Breast epithelium (tissue), 4 donors: ENCODE results near the gene ELMO1. TPM values are rescaled to one million over a fixed set of nuclear protein-coding genes. Genes with fewer than 3 reads are reported as not detected.

Source experiments
- DNase-seq, 2 donors: peaks; one replicate each; pipeline ENCODE4 v3.0.0-alpha.2; 2019; ENCODE audit warnings: low spot score in 2 of 2
- H3K27ac ChIP-seq, 2 donors: fragments of 200-600 bp; sonication (generic) in 1 of 2; one replicate each; pipeline ENCODE4 v1.5.1; 2016 to 2019; ENCODE audit warnings: mild to moderate bottlenecking in 1 of 2
- H3K27me3 ChIP-seq, 2 donors: fragments of 200-600 bp; sonication (generic) in 1 of 2; one replicate each; pipeline versions ENCODE4 v1.5.1 to v1.6.0; 2017 to 2019; ENCODE audit warnings: control low read depth in 1 of 2, mild to moderate bottlenecking in 1 of 2
- H3K36me3 ChIP-seq: fragments of 200-600 bp; one replicate; pipeline ENCODE4 v1.5.1; 2019
- H3K4me1 ChIP-seq, 2 donors: fragments of 200-600 bp; sonication (generic); one replicate each; pipeline ENCODE4 v1.5.1; 2016 to 2019; ENCODE audit warnings: control low read depth in 1 of 2
- H3K4me3 ChIP-seq, 3 donors: fragments of 200-600 bp; sonication (generic); 1 replicate in 2 of 3; 2 replicates in 1 of 3; pipeline ENCODE4 v1.5.1; 2016 to 2019; ENCODE audit warnings: mild to moderate bottlenecking in 3 of 3, moderate library complexity in 2 of 3
- H3K9me3 ChIP-seq, 2 donors: fragments of 200-600 bp; sonication (generic) in 1 of 2; one replicate each; pipeline ENCODE4 v1.5.1; 2016 to 2019; ENCODE audit warnings: control low read depth in 1 of 2
- CTCF ChIP-seq, 3 donors: fragments of 450-650 bp; IDR thresholded peaks; one replicate each; pipeline ENCODE4 v1.5.1; 2016 to 2017; ENCODE audit warnings: antibody characterized with exemption in 3 of 3, mild to moderate bottlenecking in 3 of 3, moderate library complexity in 3 of 3
- POLR2A ChIP-seq: fragments of 450-650 bp; IDR thresholded peaks from one replicate; pipeline ENCODE4 v1.6.1; 2016; ENCODE audit warnings: antibody characterized with exemption, mild to moderate bottlenecking, moderate library complexity
- POLR2AphosphoS5 ChIP-seq, 3 donors: sonication (generic); formaldehyde crosslinking; IDR thresholded peaks; one replicate each; pipeline ENCODE4 v1.6.1; 2017; ENCODE audit warnings: antibody characterized with exemption in 3 of 3
- intact Hi-C: fragments of 100-400 bp; cut with DNase I; formaldehyde crosslinking; loops from one replicate; pipeline ENCODE4 v1.15.1; 2023; ENCODE audit warnings: low total_unique reads
- total RNA-seq, 3 donors: library from RNA; depleted of rRNA; stranded (reverse); fragments of >200 nt; gene quantifications; one replicate each; pipeline ENCODE4 v1.1.0, GENCODE V29; 2016

Gene ELMO1
- total RNA-seq, 3 donors from 2014 or later = 49.5 to 110 (median 66.9) TPM

- Histone ChIP-seq H3K4me3 (no peak overlapping the region), H3K4me1 (no peaks in the 10 kb centered on the region), H3K27me3 (no peaks in the 10 kb centered on the region), H3K27ac (no peak overlapping the region), H3K9me3 (no peaks in the 10 kb centered on the region), H3K36me3 (no peaks in the 10 kb centered on the region)
- TF ChIP-seq POLR2AphosphoS5 (IDR thresholded peaks at IDR 0.05) (no peak), POLR2A (no peak), CTCF (IDR thresholded peaks at IDR 0.05) (no peak)
- intact Hi-C loops = no loop called here
- DNase-seq = no peak
Measured at GRCh38 chr7:37231613-37232012, 217.1 kb downstream of the ELMO1 start.

- intact Hi-C loops = no loop called here
- Histone ChIP-seq H3K4me1 (no peaks in the 10 kb centered on the region), H3K4me3 (no peak overlapping the region), H3K9me3 (no peaks in the 10 kb centered on the region), H3K27ac (peak overlapping the region in 1 of 2 donors; percentile 19), H3K36me3 (no peaks in the 10 kb centered on the region), H3K27me3 (no peaks in the 10 kb centered on the region)
- DNase-seq = peak in 1 of 2 donors; percentile 74
- no peak for TF ChIP-seq POLR2A
- TF ChIP-seq CTCF (IDR thresholded peaks at IDR 0.05) = no peak
- TF ChIP-seq POLR2AphosphoS5 (IDR thresholded peaks at IDR 0.05) = peak; percentile 52 to 93 (median 84)
Measured at GRCh38 chr7:37230221-37230620, 218.4 kb downstream of the ELMO1 start.

- no peaks in the 10 kb centered on the region for H3K27me3 ChIP-seq
- no peak overlapping the region for H3K4me3 ChIP-seq
- DNase-seq = no peak
- no peak overlapping the region for H3K27ac ChIP-seq
- intact Hi-C loops = loop anchor here (10.0 kb wide), 1 partner anchor 1965 kb away; no protein-coding TSS in a partner anchor
- no peaks in the 10 kb centered on the region for H3K4me1 ChIP-seq
- H3K36me3 ChIP-seq = no peaks in the 10 kb centered on the region
- TF ChIP-seq CTCF (IDR thresholded peaks at IDR 0.05) (no peak), POLR2AphosphoS5 (IDR thresholded peaks at IDR 0.05) (no peak), POLR2A (no peak)
- H3K9me3 ChIP-seq = no peaks in the 10 kb centered on the region
Measured at GRCh38 chr7:37229381-37229780, 219.3 kb downstream of the ELMO1 start.

GRCh38 chr7:37225285-37225969 lies 223.2 kb downstream of the ELMO1 start:
- no peak for DNase-seq
- no peaks in the 10 kb centered on the region for H3K9me3 ChIP-seq
- intact Hi-C loops = loop anchor here (10.0 kb wide), 1 partner anchor 1961 kb away; no protein-coding TSS in a partner anchor
- H3K4me3 ChIP-seq = no peak overlapping the region
- no peaks in the 10 kb centered on the region for H3K4me1 ChIP-seq
- TF ChIP-seq POLR2AphosphoS5 (IDR thresholded peaks at IDR 0.05) = no peak
- no peak overlapping the region for H3K27ac ChIP-seq
- H3K27me3 ChIP-seq = no peaks in the 10 kb centered on the region
- no peaks in the 10 kb centered on the region for H3K36me3 ChIP-seq

GRCh38 chr7:37224746-37225145 lies 223.9 kb downstream of the ELMO1 start:
- intact Hi-C loops = loop anchor here (10.0 kb wide), 1 partner anchor 1960 kb away; no protein-coding TSS in a partner anchor
- DNase-seq = no peak
- Histone ChIP-seq H3K36me3 (no peaks in the 10 kb centered on the region), H3K9me3 (no peaks in the 10 kb centered on the region), H3K4me1 (no peaks in the 10 kb centered on the region), H3K27me3 (no peaks in the 10 kb centered on the region), H3K4me3 (no peak overlapping the region), H3K27ac (no peak overlapping the region)
- TF ChIP-seq POLR2A = no peak
- no peak for TF ChIP-seq CTCF (IDR thresholded peaks at IDR 0.05)
- TF ChIP-seq POLR2AphosphoS5 (IDR thresholded peaks at IDR 0.05) = no peak
